HUES64 (cell line): Measurements from ENCODE around the gene IFNAR2. TPM values are rescaled to one million over a fixed set of nuclear protein-coding genes. Genes with fewer than 3 reads are reported as not detected.

ENCODE experiments used
- H3K27ac ChIP-seq: 2 replicates; pipeline ENCODE4 v1.7.0; 2013; ENCODE audit warnings: low read depth, low read length, inconsistent platforms
- H3K27me3 ChIP-seq: 2 replicates; pipeline ENCODE4 v1.6.1; 2013; ENCODE audit warnings: mild to moderate bottlenecking, low read length; ENCODE audit not compliant: insufficient read depth
- H3K36me3 ChIP-seq: 2 replicates; pipeline ENCODE4 v1.6.1; 2013; ENCODE audit warnings: mild to moderate bottlenecking, low read length; ENCODE audit not compliant: insufficient read depth
- H3K4me1 ChIP-seq: 2 replicates; pipeline ENCODE4 v1.6.1; 2013; ENCODE audit warnings: mild to moderate bottlenecking, low read length, moderate library complexity; ENCODE audit not compliant: insufficient read depth
- H3K4me3 ChIP-seq: 2 replicates; pipeline ENCODE4 v1.5.1; 2013; ENCODE audit warnings: mild to moderate bottlenecking, low read length, moderate library complexity
- H3K9ac ChIP-seq: 2 replicates; pipeline ENCODE4 v1.6.1; 2013; ENCODE audit warnings: mild to moderate bottlenecking, low read depth, low read length
- H3K9me3 ChIP-seq: 2 replicates; pipeline ENCODE4 v1.6.1; 2013; ENCODE audit warnings: low read depth, low read length; ENCODE audit not compliant: insufficient read depth
- WGBS: fragments of 150-250, 120-280 bp; methylation state at CpG from one replicate; pipeline ENCODE4 v1.1.7; 2013; ENCODE audit warnings: missing lambda C conversion rate; 5-methylcytosine and 5-hydroxymethylcytosine counted together
- polyA plus RNA-seq, 2 experiments: library from polyadenylated mRNA; stranded (reverse); fragments of 50-300 nt; gene quantifications; one replicate each; pipeline ENCODE4 v1.2.3, GENCODE V29; 2013

IFNAR2 gene
- polyA plus RNA-seq (2013, experiment 1 of 2), result 13.1 TPM
- 15.5 TPM for polyA plus RNA-seq (2013, experiment 2 of 2)

DNA sequence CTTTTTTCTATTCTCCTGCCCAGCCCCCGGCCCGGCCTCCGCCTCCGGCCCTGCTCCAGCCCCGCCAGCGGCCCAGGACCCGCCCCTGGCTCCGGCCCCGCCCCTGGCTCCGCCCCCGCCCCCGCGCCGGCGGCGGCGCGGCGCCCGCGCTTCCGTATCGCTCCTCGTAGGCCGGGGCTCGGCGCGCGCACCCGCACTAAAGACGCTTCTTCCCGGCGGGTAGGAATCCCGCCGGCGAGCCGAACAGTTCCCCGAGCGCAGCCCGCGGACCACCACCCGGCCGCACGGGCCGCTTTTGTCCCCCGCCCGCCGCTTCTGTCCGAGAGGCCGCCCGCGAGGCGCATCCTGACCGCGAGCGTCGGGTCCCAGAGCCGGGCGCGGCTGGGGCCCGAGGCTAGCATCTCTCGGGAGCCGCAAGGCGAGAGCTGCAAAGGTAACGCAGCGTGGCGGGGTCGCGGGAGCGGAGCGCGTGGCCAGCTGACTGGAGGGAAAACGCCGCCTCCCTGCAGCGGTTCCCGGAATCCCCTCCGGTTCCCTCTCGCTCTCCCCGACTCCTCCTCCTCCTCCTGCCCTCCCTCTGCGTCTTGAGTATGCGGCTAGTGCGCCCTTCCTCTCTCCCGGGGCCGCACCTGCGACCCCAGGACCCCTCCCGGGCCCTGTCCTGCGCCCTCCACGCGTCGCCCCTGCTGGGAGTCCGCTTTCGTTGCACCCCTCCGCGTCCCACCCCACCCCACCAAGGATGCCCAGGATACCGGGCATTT lies at the start of gene IFNAR2:
TSS of gene IFNAR2 (plus strand) at position 155 of the 761 bp plus-strand sequence. CDS start 11,985 bp downstream, outside the sequence.
- peak within 1 kb of the TSS; percentile 84 for H3K9ac ChIP-seq
- H3K36me3 ChIP-seq, result no peaks in the 10 kb centered on the region
- no peaks in the 10 kb centered on the region for H3K9me3 ChIP-seq
- H3K27ac ChIP-seq, result peak within 1 kb of the TSS; percentile 84; the same call in 1 of the 2 replicates
- 0 out of 2 replicates have a peak, but pooled peaks cover 6% of the 10 kb centered on the region for H3K27me3 ChIP-seq
- H3K4me3 ChIP-seq, result peak within 1 kb of the TSS; percentile 89
- H3K4me1 ChIP-seq, result peaks cover 26% of the 10 kb centered on the region
- WGBS, result under 1% methylated on average over 95 of the region's 95 CpGs

- no peaks in the 10 kb centered on the region for H3K4me1 ChIP-seq
- no peaks in the 10 kb centered on the region for H3K36me3 ChIP-seq
- 95% methylated on average over 6 of the region's 6 CpGs for WGBS
- peaks cover 3% of the 10 kb centered on the region; the same call in 1 of the 2 replicates for H3K27me3 ChIP-seq
- no peak overlapping the region for H3K27ac ChIP-seq
- no peaks in the 10 kb centered on the region for H3K9me3 ChIP-seq
- no peak overlapping the region for H3K4me3 ChIP-seq
- no peak overlapping the region for H3K9ac ChIP-seq
Measured at GRCh38 chr21:33185852-33186251, 43.9 kb upstream of the IFNAR2 start.

DNA sequence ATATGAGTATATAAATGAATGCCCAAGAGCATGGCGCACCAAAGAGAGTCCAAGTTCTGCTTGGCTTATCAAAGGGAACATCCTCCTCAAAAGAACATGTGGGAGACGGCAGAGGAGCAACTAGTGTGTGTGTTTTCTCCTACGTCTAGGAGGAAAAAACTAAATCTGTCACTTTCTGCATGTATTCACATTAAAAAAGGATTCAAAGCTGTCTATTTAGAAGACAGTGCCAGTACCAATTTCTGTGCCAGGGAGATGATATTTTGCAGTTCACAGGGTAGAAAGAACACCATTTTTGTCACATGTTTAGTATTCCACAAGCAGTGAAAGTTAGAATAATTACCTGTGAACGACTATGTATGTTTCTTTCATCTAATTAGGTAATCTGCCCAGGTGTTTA lies 42.5 kb upstream of the IFNAR2 start:
- WGBS, result 82% methylated on average over 3 of the region's 4 CpGs
- H3K9ac ChIP-seq, result no peak overlapping the region
- no peaks in the 10 kb centered on the region for H3K9me3 ChIP-seq
- H3K27ac ChIP-seq, result no peak overlapping the region
- H3K4me3 ChIP-seq, result no peak overlapping the region
- H3K4me1 ChIP-seq, result no peaks in the 10 kb centered on the region
- peaks cover 3% of the 10 kb centered on the region; the same call in 1 of the 2 replicates for H3K27me3 ChIP-seq
- H3K36me3 ChIP-seq, result no peaks in the 10 kb centered on the region

DNA sequence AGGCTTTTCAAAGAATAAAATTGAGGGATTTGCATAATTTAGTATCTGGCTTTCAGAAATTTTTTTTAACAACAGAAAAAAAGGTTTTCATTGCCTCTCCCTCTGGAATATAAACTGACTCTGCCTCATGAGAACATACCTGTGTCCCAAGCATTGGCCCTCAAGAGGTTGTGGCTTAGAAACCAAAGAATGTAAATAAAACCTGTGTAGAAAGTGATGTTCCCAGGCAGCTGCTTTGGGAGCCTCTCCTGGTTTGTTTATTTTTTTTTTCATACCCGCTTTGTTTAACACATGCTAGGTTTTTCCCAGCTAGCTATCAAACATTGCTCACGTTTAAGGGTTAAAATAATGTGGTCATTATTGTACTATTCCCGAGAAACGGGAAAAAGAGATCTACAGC lies 40.5 kb upstream of the IFNAR2 start:
- H3K36me3 ChIP-seq, result no peaks in the 10 kb centered on the region
- H3K9ac ChIP-seq, result no peak overlapping the region
- 87% methylated on average over 4 of the region's 4 CpGs for WGBS
- peaks cover 3% of the 10 kb centered on the region; the same call in 1 of the 2 replicates for H3K27me3 ChIP-seq
- no peak overlapping the region for H3K27ac ChIP-seq
- no peak overlapping the region for H3K4me3 ChIP-seq
- no peaks in the 10 kb centered on the region for H3K4me1 ChIP-seq
- H3K9me3 ChIP-seq, result no peaks in the 10 kb centered on the region

GRCh38 chr21:33189824-33190223 lies 39.9 kb upstream of the IFNAR2 start:
- no peaks in the 10 kb centered on the region for H3K4me1 ChIP-seq

GRCh38 chr21:33196941-33197374 lies 32.8 kb upstream of the IFNAR2 start:
- Histone ChIP-seq H3K4me1 (no peaks in the 10 kb centered on the region), H3K4me3 (no peak overlapping the region; the same call in 1 of the 2 replicates), H3K36me3 (no peaks in the 10 kb centered on the region), H3K27me3 (peaks cover 4% of the 10 kb centered on the region; the same call in 1 of the 2 replicates), H3K9ac (no peak overlapping the region), H3K27ac (no peak overlapping the region), H3K9me3 (no peaks in the 10 kb centered on the region)
- 11% methylated on average over 13 of the region's 14 CpGs for WGBS

More at GRCh38 chr21:33189824-33190223, 39.9 kb upstream of the IFNAR2 start:
- no peaks in the 10 kb centered on the region for H3K9me3 ChIP-seq
- H3K9ac ChIP-seq, result no peak overlapping the region
- WGBS, result 93% methylated on average over 3 of the region's 3 CpGs
- H3K27me3 ChIP-seq, result peaks cover 3% of the 10 kb centered on the region; the same call in 1 of the 2 replicates
- no peak overlapping the region for H3K27ac ChIP-seq
- no peaks in the 10 kb centered on the region for H3K36me3 ChIP-seq
- no peak overlapping the region for H3K4me3 ChIP-seq

DNA sequence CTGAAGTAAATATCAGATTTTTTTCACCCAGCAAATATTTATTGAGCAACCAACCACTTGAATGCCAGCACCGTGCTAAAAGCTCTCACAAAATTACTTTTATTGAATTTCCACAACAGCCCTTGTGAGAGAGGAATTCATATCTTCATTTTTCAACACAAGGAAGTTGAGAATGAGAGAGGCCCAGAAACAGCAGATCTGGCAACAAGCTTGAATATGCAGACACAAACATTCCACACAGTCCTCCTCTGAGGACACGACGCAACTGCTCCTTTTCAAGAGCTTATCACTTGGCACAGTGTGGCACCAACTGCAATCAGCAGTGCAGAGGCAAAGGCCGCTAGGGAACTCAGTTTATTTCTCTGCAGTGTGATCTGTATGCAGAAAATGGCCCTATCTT lies 32.2 kb upstream of the IFNAR2 start:
- 57% methylated on average over 3 of the region's 4 CpGs for WGBS
- Histone ChIP-seq H3K9me3 (no peaks in the 10 kb centered on the region), H3K4me3 (no peak overlapping the region), H3K4me1 (no peaks in the 10 kb centered on the region), H3K27me3 (peaks cover 4% of the 10 kb centered on the region; the same call in 1 of the 2 replicates), H3K9ac (no peak overlapping the region), H3K36me3 (no peaks in the 10 kb centered on the region), H3K27ac (no peak overlapping the region)

GRCh38 chr21:33198346-33199099 lies 31.2 kb upstream of the IFNAR2 start:
- no peak overlapping the region for H3K4me3 ChIP-seq
- WGBS, result 87% methylated on average over 9 of the region's 9 CpGs
- H3K9ac ChIP-seq, result no peak overlapping the region
- no peaks in the 10 kb centered on the region for H3K4me1 ChIP-seq
- no peaks in the 10 kb centered on the region for H3K36me3 ChIP-seq
- no peak overlapping the region for H3K27ac ChIP-seq
- H3K9me3 ChIP-seq, result no peaks in the 10 kb centered on the region
- peaks cover 4% of the 10 kb centered on the region; the same call in 1 of the 2 replicates for H3K27me3 ChIP-seq

DNA sequence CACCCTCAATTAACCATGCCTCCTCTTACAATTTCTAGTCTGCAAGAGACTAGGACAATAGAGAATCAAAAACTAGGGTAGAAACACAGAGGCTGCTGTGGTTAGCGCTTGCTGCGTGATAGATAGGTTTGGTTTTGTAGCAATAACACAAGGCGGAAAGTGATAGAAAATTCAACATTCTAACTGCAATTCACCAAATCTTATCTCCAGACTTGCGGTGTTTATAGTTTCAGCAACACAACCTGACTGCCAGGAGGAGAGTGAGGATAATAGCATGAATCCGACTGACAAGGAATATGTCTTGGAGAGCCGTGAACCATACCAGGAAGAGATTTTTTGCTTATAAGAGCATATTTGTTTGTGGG lies 30.7 kb upstream of the IFNAR2 start:
- Histone ChIP-seq H3K36me3 (no peaks in the 10 kb centered on the region), H3K4me3 (no peak overlapping the region), H3K27ac (no peak overlapping the region), H3K27me3 (peaks cover 4% of the 10 kb centered on the region; the same call in 1 of the 2 replicates), H3K9me3 (no peaks in the 10 kb centered on the region), H3K9ac (no peak overlapping the region), H3K4me1 (no peaks in the 10 kb centered on the region)
- 94% methylated on average over 5 of the region's 6 CpGs for WGBS

DNA sequence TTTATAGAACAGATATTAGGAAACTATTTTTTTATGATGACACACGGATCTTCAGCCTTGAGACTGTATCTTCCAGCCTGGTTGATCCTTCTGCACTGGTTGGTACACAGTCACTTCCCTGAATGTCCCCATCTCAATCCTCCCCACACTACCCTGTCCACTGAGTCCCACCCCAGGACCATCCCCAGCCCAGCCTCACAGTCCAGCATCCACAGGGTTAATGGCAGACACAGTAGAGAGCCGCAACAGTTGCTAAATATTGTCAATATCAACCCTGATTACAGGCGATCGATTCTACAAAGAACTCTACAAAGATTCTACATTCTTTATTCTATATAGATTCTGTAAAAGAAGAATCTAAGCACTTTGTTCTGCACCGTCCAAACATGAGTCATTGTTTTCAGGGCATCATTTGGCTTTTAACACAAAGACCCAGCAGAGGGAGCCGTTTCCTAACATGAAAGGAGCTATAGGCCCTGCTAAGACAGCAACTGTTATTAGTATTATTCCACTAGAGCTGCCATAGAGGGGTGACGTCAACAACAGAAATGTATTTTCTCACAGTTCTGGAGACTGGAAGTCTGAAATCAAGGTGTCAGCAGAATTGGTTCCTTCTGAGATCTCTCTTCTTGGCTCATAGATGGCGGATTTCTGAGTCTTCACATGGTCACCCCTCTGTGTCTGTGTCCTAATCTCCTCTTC lies 30.1 kb upstream of the IFNAR2 start:
- no peaks in the 10 kb centered on the region for H3K4me1 ChIP-seq
- no peak overlapping the region for H3K9ac ChIP-seq
- H3K36me3 ChIP-seq, result no peaks in the 10 kb centered on the region
- WGBS, result 33% methylated on average over 8 of the region's 8 CpGs
- H3K4me3 ChIP-seq, result no peak overlapping the region
- H3K9me3 ChIP-seq, result no peaks in the 10 kb centered on the region
- no peak overlapping the region for H3K27ac ChIP-seq
- H3K27me3 ChIP-seq, result peaks cover 4% of the 10 kb centered on the region; the same call in 1 of the 2 replicates
